Measurements from ENCODE around the gene TPRG1.

TPRG1 gene

DNA sequence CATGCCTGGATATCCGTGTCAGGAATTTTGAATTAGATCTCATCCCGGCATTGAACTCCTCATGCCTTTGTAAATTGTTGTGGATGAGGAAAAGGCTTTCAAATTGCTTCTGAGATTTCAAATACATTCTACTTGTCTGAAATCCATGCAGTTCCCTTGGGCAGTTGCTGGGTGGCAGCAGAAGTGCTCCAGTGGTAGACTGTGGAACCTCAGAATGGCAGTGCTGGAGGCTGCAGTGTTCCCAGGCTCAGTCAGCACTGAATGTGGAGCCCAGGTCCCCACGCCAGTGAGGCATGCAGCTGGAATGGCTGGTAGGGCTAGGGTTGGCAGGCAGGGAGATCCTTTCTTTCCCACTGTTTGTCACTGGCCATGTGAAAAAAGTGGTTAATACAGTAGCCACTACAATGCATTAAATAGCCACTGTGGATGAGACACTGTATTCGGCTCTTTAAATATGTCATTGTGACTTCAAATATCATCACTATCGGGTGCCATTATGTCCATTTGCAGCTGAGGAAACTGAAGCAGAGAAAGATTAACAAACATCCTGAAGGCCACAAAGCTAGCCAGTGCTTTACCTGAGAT, 98.6 kb downstream of the TPRG1 start:
- no peak overlapping the region for H3K4me3 ChIP-seq (ENCODE audit: low read depth, low read length)
- TF ChIP-seq, protein P1, sequence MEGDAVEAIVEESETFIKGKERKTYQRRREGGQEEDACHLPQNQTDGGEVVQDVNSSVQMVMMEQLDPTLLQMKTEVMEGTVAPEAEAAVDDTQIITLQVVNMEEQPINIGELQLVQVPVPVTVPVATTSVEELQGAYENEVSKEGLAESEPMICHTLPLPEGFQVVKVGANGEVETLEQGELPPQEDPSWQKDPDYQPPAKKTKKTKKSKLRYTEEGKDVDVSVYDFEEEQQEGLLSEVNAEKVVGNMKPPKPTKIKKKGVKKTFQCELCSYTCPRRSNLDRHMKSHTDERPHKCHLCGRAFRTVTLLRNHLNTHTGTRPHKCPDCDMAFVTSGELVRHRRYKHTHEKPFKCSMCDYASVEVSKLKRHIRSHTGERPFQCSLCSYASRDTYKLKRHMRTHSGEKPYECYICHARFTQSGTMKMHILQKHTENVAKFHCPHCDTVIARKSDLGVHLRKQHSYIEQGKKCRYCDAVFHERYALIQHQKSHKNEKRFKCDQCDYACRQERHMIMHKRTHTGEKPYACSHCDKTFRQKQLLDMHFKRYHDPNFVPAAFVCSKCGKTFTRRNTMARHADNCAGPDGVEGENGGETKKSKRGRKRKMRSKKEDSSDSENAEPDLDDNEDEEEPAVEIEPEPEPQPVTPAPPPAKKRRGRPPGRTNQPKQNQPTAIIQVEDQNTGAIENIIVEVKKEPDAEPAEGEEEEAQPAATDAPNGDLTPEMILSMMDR (IDR thresholded peaks at IDR 0.05; ENCODE audit: low read depth, low read length) = peak; percentile 16; the same call in 1 of the 2 replicates

DNA sequence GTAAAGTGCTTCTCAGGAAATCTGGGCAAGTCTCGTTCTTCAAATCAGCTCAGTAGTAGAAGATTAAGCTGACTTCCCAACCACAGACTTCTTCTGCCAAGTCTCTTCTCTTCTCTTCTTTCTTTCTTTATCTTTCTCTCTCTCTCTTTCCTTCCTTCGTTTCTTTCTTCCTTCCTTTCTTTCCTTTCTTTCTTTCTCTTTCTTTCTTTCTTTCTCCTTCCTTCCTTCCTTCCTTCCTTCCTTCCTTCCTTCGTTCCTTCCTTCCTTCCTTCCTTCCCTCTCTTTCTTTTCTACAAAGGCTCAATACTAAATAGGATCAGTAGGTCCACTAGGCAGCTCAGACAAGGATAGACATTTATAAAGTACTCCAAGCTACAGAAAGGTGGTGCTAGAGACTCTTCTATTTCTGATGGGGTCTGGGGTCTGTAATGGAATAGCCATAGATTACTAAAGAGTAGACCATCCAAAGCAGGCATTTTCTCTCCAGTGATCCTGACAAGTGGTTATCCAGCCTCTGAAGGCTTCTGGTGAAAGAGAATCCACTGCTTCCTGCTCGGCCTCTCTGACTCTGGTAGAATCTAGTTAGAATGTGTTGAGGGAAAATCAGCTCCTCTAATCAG, 100.8 kb downstream of the TPRG1 start:
- no peak overlapping the region for H3K4me3 ChIP-seq (ENCODE audit: low read depth, low read length)
- TF ChIP-seq, protein P1 (IDR thresholded peaks at IDR 0.05; ENCODE audit: low read depth, low read length) = no peak

DNA sequence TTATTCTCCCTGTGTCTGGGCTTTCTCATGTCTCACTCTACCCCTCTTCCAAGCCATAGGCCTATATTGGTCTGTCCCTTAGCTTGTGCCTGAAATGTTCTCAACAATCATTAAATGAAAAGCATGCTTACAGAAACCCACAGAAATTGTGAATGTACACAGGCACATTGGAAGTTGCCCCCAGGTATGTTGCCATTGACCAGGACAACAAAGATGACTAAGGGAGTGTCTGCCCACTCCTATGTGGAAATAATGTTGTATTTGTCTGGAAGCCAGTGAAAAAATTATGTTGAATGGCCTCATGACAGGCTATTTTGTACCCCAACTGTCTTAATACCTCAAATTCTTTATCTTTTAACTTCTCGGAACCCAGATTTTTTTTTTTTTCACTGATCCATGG, 102.0 kb downstream of the TPRG1 start:
- TF ChIP-seq, protein P1 (IDR thresholded peaks at IDR 0.05; ENCODE audit: low read depth, low read length) = no peak
- H3K4me3 ChIP-seq (ENCODE audit: low read depth, low read length) = no peak overlapping the region

DNA sequence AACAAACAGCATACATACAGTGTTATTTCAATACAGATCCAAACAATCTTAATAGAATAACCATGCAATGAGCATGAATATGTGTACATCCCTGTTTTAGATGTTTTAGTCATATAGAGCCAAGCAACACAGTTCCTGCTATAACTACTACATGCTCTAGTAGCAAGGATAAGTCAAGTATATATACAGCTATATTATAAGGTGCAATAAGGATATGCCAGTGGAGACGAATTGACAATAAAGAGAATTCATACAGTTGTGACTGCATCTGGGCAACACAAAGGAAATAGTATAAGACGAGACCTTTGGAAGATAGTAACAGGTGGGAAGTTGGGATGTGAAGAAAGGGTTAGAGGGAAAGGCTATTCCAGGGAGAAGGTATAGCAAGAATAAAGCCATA, 103.4 kb downstream of the TPRG1 start:
- TF ChIP-seq, protein P1 (IDR thresholded peaks at IDR 0.05; ENCODE audit: low read depth, low read length) = no peak
- no peak overlapping the region for H3K4me3 ChIP-seq (ENCODE audit: low read depth, low read length)

DNA sequence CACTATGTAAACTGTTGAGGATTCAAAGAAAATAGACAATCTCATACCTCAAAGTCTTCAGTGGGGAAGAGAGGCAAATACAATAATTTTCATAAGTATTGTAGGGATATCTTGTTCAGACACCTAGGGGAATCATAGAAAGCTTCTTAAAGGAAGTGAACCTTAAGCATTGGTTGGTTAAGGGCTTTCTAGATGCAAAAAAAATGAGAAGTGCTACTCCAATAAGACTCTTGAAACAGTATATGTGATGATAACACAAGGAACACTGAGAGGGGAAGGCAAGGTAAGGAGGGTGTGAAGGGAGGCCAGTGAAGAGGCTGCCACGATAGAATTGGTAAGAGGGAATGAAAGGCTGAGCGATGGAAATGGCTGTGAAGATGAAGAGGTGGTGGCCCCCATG, 104.1 kb downstream of the TPRG1 start:
- TF ChIP-seq, protein P1 (IDR thresholded peaks at IDR 0.05; ENCODE audit: low read depth, low read length) = no peak

DNA sequence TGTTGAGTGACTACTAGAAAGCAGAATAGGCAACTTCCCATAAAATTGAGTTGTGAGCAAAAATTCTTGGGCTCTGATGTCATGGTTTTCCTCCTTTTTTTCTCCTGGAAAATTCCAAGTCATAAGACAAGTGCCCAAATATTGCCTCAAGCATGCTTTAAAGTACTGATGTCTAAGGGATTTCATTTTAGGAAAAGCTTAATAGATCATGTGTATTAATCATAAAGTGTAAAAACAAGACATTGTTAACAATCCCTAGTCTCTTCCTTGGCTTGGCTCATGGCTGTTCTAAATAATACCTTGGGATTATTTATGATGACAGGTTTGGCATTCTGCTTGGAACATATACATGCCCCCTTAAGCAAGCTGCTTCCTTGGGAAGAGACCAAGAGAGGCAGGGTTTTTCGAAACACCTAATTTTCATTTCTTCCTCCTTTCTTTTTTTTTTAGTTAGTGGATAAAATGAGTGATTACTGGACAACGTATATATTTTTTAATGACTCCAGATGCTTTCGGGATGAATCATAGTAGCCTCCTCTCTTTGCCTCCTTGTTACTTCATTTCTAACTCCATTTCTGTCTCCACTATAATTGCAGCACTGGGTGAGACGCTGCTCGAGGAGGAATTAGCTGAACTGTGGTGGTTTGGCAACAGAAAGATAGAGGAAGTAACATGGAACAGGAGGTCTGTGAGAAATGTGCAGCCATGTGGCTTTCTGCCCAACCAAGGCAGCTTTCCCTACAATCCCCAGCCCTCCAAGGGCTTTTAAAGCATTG, 104.9 kb downstream of the TPRG1 start:
- H3K4me3 ChIP-seq (ENCODE audit: low read depth, low read length) = no peak overlapping the region

More for the DNA sequence above, 104.1 kb downstream of the TPRG1 start:
- H3K4me3 ChIP-seq (ENCODE audit: low read depth, low read length) = no peak overlapping the region

More for the DNA sequence above, 104.9 kb downstream of the TPRG1 start:
- TF ChIP-seq, protein P1 (IDR thresholded peaks at IDR 0.05; ENCODE audit: low read depth, low read length) = no peak

Measured in WI38 (cell line).